Esophagus muscularis mucosa (tissue), 3 donors: ENCODE data around the gene CRY1.

Experiments used
- POLR2A ChIP-seq: fragments of 450-650 bp; IDR thresholded peaks from one replicate; pipeline ENCODE4 v1.6.1; 2017; ENCODE audit warnings: antibody characterized with exemption, moderate library complexity, mild to moderate bottlenecking, low read depth
- TF ChIP-seq, protein P1 (sequence below), 3 experiments: fragments of 200-600 bp in 2 of 3; fragments of 450-650 bp in 1 of 3; sonication (generic) in 2 of 3; IDR thresholded peaks; one replicate each; pipeline ENCODE4 v1.5.1; 2017 to 2019; ENCODE audit warnings: antibody characterized with exemption in 3 of 3, mild to moderate bottlenecking in 2 of 3, moderate library complexity in 1 of 3

DNA sequence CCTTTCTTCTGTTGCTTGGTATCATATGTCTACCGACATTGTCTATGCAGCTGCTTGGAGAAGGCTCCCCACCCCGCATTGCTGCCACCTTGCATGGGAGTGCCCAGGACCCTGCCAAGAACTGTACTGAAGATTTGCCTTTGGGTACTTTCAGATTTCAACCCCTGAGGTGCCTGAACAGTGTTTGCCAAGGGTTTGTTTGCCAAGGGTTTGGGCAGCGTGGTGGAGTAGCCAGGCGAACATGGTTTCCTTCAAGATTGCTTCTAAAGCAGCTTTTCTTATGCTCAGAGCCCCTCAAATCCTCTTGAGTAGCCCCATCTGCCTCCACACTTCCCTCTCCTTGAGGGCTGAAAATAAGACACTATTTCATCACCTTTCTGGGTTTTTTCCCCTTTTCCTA, 25.3 kb upstream of the CRY1 start:
- TF ChIP-seq, protein P1, sequence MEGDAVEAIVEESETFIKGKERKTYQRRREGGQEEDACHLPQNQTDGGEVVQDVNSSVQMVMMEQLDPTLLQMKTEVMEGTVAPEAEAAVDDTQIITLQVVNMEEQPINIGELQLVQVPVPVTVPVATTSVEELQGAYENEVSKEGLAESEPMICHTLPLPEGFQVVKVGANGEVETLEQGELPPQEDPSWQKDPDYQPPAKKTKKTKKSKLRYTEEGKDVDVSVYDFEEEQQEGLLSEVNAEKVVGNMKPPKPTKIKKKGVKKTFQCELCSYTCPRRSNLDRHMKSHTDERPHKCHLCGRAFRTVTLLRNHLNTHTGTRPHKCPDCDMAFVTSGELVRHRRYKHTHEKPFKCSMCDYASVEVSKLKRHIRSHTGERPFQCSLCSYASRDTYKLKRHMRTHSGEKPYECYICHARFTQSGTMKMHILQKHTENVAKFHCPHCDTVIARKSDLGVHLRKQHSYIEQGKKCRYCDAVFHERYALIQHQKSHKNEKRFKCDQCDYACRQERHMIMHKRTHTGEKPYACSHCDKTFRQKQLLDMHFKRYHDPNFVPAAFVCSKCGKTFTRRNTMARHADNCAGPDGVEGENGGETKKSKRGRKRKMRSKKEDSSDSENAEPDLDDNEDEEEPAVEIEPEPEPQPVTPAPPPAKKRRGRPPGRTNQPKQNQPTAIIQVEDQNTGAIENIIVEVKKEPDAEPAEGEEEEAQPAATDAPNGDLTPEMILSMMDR (IDR thresholded peaks at IDR 0.05): no peak
- TF ChIP-seq POLR2A: no peak
